NCI-H2227 (cell line): ENCODE data around the gene TTLL13.
A peak's percentile ranks its signal among the peaks of the same experiment; 100 is the strongest.
"Not testable (repeated sequence)": the region's sequence is repeated elsewhere in the genome, so short reads cannot be mapped to it uniquely, and the experiment has no call there.

Experiments used
- DNase-seq: peaks from one replicate; lab custom pipeline; 2025; ENCODE audit not compliant: unreplicated experiment; lab: John Stamatoyannopoulos, UW

TTLL13 gene

DNA sequence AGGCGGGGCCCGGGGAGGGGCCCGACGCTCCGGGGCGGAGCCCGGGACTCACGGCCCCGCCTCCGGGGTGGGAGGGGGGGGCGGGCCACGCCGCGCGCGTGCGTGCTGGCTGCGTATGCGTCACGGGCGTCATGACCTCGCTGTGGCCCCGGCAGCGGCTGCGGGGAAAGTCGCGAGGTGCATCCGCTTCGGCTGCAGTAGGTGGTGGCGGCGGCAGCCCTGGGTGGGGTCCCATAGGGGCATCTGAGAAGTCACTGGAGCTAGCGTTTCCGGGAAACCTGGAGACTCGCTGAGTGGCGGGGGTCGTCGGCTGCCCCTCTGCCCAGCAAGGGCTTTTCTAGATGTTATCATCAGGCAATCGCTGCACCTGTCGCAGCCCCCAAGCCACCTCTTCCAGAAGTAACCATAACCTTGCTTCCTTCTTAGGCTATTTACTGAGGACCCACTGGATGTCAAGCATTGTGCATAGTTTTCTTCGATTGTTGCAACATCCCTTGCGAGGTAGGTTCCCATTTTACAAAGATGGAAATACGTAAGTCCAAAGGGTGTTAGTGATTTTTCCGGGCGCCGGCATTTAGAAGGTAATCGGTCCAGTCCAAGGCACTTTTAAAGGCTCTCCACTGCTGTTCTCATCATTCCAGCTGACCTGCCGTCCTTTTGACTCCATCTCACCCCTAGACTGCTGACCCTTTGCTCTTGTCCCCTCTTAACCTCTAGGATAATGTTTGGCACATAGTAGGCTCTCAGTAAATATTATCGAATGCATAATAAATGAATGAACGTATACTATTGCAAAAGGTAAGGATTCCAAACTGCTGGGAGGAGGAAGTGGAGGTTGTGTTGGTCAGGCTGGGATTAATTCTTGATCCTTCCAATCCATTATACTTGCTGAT lies 15.0 kb upstream of the TTLL13 start, which contains the start of gene GDPGP1:
GDPGP1 (plus strand) TSS at position 114 of the 893 bp plus-strand sequence. CDS start 6,700 bp downstream, outside the sequence.
- DNase-seq, result peak; percentile 20

DNA sequence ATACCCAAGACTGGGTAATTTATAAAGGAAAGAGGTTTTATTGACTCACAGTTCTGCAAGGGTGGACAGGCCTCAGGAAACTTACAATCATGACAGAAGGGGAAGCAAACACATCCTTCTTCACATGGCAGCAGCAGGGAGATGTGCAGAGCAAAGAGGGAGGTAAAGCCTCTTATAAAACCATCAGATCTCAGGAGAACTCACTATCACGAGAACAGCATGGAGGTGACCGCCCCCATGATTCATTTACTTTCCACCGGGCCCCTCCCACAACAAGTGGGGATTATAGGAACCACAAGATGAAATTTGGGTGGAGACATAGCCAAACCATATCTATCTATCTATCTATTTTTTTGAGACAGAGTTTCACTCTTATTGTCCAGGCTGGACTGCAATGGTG lies 10.0 kb upstream of the TTLL13 start:
- DNase-seq, result no peak

DNA sequence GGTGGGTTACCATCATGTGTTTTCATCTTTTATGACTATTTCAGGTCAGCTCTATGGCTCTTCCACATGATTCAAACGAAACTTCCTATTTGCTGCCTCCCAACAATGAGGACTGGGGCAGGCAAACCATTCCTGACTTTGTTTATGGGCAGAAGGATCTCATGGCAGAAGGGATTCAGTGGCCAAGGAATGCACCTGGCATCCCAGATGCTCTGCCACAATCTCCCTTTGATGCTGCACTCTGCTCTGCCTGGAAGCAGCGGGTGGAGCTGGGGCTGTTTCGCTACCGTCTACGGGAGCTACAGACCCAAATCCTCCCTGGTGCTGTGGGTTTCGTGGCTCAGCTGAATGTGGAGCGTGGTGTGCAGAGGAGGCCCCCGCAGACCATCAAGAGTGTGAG lies 8.5 kb upstream of the TTLL13 start:
- no peak for DNase-seq

DNA sequence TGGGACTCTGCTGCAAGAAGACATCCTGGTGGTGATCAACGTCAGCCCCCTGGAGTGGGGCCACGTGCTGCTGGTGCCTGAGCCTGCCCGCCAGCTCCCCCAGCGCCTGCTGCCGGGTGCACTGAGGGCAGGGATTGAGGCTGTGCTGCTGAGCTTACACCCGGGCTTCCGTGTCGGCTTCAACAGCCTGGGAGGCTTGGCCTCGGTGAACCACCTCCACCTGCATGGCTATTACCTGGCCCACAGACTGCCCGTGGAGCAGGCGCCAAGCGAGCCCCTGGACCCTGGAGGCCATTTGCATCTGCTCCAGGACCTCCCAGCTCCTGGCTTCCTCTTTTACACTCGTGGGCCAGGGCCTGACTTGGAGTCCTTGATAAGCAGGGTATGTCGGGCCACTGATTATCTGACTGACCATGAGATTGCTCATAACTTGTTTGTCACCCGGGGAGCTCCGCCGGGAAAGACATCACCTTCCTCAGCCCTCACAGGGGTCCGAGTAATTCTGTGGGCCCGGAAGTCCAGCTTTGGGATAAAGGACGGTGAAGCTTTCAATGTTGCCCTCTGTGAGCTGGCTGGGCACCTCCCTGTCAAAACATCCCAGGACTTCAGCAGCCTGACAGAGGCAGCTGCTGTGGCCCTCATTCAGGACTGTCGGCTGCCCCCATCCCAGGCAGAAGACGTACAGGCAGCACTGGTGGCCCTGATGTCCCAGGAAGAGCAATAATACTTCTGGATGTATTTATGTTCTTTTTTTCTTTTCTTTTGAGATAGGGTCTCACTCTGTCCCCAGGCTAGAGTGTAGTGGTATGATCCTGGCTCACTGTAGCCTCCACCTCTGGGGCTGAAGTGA lies 7.8 kb upstream of the TTLL13 start:
- DNase-seq, result no peak

DNA sequence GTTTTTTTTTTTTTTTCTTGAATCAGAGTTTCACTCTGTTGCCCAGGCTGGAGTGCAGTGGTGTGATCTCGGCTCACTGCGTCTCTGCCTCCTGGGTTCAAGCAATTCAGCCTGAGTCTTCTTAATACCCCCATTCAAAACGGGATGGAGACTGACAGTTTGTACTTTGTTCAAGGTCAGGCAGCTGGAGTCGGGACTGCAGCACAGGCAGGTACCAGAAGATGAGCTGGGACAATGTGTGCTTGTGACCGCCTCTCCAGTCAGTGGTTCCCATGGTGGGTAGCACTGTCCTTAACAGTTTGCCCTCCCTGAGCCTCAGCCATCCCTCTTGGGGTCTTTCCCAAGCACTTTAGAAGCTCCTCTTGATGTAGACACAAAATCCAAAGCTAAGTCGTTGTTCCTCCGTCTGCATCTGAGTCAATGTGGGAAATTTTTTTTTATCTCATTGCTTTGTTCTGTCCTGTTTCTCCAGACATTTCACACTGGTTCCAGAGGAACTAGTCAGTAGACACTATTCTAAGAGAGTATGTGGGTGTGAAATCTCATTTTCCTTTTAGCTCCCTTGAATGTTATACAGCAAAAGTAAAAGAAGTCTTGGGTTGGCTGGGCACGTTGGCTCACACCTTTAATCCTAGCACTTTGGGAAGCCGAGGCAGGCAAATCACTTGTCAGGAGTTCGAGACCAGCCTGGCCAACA lies 5.3 kb upstream of the TTLL13 start:
- no peak for DNase-seq

DNA sequence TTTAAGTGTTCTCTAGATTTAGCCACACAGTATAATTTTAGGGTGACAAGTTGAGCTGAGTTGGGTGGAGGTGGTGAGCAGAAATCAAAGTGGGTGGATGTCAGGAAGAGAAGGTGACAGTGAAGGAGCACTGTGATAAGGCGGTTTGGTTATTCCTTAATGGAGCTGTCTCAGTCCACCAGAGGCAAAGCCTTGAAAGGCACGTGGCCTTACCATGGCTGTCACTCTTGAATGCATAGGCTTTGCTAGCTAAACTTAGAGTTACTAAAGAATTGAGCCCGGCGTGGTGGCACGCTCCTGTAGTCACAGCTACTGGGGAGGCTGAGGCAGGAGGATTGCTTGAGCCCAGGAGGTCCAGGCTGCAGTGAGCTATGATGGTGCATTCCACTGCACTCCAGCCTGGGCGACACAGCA lies 560 bp upstream of the TTLL13 start:
- DNase-seq, result peak; percentile 14

DNA sequence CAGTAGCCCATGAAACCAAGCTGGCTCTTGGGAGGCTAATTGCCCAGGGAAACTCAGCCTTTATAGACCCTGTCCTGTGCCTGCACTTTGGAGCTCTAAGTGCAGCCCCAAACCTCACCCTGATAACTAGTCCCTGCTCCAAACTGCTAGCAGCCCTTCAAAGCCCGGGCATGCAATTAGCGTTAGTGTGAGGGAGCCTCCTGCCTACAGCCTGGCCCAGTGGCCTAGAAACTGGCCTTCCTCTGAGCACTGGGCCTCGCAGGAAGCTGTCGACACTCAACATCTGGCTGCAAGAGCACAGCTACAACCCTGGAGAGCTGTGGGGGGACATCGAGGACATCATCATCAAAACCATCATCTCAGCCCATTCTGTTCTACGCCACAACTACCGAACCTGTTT lies 8.4 kb downstream of the TTLL13 start:
- no peak for DNase-seq

DNA sequence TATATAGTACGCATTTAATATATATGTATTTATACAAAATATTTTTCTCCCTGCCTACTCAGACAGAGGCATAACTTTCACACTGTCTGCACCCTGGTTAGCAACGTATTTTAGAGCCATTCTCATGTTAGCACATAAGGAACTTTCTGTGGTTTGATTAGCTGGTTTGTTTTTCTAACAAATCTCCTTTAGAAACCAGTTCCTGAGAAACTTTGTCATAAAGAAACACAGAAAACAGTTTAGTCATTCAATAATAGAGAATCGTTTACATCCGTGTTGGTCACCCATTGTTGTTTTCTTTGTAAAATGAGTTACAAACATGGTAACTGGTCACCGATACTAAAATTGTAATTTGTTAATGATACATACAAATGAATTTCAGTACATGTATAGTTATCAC lies 10.2 kb downstream of the TTLL13 start:
- no peak for DNase-seq

DNA sequence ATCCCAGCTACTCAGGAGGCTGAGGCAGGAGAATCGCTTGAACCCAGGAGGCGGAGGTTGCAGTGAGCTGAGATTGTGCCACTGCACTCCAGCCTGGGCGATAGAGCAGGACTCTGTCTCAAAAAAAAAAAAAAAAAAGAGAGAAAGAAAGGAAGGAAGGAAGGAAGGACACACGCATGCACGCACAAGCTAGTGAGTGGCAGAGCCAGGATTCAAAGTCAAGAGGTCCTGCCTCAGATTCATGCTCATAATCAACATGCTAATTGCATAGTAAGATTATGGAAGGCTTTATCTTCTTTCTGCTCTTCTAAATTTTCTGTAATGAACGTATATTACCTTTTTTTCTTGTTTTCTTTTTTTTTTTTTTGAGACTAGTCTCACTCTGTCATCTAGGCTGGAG lies 11.4 kb downstream of the TTLL13 start:
- not testable (repeated sequence) for DNase-seq

DNA sequence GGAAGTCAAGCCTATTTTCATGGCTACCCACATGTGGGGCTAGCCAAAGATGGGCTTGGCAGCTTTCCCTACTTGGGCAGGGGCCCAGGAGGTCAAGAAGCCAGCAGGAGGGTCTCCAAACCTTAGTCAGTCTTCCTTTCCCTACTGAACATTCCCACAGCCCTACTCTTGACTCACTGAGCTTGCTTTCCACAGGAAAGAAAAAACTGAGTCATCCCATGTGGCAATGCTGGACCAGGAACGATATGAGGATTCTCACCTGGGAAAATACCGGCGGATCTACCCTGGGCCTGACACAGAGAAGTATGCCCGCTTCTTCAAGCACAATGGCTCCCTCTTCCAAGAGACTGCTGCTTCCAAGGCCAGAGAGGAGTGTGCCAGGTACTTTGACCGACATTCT lies 12.5 kb downstream of the TTLL13 start:
- DNase-seq, result no peak

DNA sequence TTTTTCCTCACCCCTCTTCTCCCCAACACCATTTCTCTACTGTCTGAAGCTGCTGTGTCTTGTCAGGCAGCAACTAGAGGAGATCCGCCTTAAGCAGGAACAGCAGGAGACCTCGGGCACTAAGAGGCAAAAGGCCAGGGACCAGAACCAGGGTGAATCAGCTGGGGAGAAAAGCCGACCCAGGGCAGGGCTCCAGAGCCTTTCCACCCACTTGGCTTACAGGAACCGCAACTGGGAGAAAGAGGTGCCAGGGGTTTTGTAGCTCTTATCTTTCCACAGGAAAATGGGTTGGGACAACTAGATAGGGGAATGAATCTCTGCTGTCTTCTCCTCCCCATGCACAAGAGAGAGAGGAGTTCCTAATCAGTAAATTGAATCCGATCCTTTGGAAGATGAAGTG lies 13.1 kb downstream of the TTLL13 start:
- DNase-seq, result no peak

DNA sequence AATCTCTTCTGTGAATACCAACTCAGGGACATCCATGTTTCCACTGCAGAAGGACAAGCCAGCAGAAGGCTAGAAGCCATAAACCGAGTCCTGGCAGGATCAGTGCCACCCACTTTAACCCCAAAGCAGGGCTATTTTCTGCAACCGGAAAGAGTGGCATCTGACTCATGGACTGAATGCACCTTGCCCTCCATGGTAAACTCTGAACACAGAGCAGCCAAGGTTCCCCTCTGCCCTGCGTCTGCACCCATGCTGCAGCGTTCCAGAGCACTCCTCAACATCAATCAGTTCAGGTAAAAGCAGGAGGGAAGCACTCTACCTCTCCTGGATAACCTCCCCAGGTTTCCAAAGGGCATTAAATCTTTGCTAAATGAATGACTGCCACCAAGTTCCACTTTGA lies 15.3 kb downstream of the TTLL13 start:
- DNase-seq, result no peak

DNA sequence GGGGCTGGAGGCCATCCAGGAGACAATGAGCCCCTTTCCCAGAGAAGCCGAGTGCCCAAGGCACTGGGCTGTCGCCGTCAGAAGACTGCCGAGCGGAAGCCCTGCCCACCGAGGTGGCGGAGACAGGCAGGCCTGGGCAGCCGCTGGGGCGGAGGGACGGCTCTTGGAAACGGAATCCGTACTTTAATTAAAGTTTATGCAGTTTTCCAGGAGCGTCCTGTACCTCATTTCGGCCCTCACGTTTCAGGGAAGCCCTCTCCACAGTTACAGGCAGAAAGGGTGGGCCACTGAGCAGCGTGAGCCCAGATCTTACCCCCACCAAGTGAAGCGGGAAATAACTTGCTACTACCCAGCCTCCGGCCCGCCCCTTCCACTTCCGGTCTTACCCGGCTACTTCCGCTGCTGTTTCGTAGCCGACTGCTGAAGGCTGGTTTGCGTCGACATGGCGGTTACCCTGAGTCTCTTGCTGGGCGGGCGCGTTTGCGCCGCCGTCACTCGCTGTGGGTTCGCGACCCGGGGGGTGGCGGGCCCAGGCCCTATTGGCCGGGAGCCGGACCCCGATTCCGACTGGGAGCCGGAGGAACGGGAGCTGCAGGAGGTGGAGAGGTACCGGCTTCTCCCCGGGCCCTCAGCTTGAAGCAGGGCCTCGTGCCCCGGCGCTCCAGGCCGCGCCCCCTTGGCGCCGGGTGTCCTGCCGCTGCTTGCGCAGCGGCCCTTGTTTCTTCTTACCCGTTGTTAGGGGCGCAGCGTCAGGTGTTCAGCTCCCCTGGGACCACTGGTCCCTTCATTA lies 16.1 kb downstream of the TTLL13 start, which contains the start of gene NGRN:
NGRN (plus strand) TSS at position 402 of the 790 bp plus-strand sequence; CDS start at position 443, 41 bp downstream.
- DNase-seq, result peak; percentile 87

DNA sequence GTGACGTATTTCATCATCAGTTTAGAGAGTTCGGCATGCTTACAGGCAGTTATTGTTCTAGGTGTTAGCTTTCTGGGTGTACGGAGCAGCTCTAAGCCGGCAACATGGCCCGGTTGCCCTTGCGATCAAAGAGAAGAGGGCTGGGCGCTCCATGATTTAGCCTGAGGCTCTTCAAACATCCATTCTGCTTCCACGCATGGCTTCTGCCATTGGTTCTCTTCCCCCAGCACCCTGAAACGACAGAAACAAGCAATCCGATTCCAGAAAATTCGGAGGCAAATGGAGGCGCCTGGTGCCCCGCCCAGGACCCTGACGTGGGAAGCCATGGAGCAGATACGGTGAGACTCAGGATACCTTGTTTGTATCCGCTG lies 16.7 kb downstream of the TTLL13 start:
- DNase-seq, result peak; percentile 35

DNA sequence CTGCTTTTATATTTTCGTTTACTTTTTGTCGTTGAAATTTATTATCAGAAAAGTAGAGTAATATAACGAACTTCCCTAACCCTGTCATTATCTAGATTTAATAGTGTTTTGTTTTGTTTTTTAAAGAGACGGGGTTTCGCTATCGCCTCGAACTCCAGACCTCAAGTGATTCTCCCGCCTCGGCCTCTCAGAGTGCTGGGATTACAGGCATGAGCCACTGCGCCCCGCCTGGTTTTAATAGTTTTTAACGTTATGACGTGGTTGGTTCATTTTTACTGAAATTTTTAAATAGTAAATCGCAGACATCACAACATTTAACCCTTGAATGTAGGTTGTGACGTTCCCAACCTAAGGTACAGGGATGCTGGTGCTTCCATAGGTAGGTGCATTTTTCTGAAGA lies 17.1 kb downstream of the TTLL13 start:
- peak; percentile 13 for DNase-seq

DNA sequence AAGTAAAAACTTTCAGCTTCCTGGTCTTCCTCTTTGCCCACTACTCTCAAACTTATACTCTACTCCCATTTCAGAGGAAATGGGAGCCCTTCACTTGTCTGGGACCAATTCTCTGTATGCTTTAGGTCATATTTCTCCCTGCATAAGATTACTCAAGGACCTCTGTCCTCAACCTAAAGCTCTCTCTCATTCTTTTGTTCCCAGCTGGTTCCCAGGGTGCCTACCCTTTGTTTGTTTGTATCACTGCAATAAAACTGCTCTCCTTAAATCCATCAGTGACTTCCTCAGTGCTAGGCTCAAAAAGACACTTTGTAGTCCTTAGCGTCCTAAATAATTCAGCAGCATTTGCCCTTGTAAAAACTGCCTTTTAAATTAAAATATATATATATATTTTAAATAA lies 19.1 kb downstream of the TTLL13 start:
- no peak for DNase-seq

DNA sequence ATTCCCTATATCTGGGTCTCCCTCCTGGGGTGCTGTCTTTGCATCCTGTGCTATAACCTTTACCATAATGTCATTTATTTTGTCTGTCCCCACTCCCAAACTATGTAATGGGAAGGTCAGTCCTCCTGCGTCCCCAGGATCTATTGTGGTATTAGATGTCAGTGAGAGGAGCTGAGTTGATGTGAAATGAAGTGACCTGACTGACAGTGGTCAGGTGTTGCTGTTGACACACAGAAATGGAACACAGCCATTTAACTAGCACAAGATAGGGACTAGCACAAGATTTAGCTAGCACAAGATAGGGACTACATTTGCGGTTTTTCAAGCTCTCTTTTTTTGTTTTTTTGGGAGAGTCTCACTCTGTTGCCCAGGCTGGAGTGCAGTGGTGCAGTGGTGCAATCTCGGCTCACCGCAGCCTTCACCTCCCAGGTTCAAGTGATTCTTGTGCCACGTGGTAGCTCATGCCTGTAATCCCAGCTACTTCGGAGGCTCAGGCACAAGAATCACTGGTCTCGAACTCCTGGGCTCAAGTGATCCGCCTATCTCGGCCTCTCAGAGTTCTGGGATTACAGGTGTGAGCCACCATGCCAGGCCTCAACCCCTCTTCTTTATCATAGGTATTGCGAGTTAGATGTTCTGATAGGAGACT lies 21.3 kb downstream of the TTLL13 start:
- no peak for DNase-seq

DNA sequence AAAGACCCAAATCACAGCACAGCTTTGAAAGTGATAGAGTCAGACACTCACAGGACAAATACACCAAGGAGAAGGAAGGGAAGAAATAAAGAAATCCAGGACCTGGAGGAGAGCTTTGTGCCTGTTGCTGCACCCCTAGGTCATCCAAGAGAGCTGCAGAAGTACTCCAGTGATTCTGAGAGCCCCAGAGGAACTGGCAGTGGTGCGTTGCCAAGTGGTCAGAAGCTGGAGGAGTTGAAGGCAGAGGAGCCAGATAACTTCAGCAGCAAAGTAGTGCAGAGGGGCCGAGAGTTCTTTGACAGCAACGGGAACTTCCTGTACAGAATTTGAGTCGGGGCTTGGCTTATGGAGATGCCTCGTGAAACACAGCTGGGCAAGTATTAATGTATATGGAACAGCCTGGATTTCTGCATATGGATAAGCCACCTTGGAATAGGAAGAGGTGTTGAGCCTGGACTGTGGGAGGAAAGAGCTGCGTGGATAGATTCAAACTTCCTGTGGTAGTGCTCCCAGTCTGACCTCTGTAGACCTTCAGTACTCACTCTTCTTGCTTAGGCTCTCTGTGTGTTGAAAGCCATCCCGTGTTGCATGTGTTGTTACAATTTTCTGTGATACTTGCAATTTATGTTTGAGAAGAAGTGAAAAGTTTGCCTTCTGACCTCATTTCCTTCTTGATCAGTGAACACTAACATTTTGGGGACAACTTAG lies 22.3 kb downstream of the TTLL13 start:
- no peak for DNase-seq

DNA sequence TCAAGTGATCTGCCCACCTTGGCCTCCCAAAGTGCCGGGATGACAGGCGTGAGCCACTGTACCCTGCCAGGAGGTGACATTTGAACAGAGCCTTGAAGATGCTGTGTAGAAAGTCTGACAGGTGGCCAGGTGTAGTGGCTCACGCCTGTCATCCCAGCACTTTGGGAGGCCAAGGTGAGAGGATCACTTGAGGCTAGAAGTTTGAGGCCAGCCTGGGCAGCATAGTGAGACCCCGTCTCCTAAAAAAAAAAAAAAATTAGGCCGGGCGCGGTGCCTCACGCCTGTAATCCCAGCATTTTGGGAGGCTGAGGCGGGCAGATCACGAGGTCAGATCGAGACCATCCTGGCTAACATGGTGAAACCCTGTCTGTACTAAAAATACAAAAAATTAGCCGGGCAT lies 29.1 kb downstream of the TTLL13 start:
- DNase-seq, result not testable (repeated sequence)
